ENCODE measurements around the gene TOMM40L. TPM values are rescaled to one million over a fixed set of nuclear protein-coding genes. Genes with fewer than 3 reads are reported as not detected.

TOMM40L gene
- total RNA-seq, 1 experiment from 2014 or later, result 6.7 TPM

DNA sequence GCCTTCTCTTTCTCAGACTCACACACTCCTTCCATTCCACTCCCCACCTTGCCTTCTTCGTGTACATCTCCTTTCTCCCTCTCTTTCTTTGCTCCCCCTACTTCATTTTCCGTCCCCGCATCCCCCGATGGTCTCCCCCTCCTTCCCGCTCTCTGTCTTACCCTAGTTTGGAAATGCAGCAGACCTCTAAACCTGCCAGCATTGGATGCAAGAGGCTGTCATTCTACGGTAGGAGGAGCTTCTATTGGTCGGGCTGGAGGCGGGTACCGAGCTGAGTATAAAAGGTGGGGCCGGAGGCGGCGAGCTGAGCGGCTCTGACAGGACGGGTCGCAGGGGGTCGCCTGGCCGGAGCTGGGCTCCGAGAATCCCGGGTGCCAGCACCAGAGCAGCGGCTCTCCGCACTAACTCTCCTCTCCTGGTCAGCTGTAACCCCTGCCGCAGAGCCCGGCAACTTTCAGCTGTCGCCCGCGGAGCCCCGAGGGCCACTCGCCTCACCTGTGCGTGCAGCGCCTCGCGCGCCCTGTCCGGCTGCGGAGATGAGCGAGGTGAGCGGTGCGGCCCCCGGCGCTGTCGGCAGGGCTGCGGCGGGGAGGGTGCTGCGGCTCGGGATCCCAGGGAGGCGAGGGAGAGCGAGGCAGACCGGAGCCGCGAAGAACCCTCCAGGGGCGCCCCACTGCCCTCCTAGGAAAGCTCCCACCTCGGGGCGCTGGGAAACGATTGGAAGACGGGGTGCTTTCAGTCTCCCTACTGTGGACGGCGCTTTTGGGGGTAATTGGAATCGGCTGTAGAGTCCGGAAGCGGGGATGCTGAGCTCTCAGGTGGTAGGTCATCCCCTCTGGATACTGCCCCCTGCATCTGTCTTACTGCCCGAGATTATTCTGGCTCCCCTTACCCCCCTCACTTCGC is 32.8 kb downstream of the TOMM40L start, which contains the start of gene PCP4L1:
PCP4L1 (plus strand) TSS at position 307 of the 906 bp plus-strand sequence; CDS start at position 537, 230 bp downstream.
- intact Hi-C loops (cut with micrococcal nuclease; ENCODE audit: unreplicated experiment), result no loop called here
- ChIA-PET POLR2A (ENCODE audit: unreplicated experiment) (no interaction called here), CTCF (no interaction called here)
- H3K27me3 ChIP-seq (ENCODE audit: insufficient read depth, low read depth), result peaks cover 19% of the 10 kb centered on the region
- H3K27ac ChIP-seq, result no peak within 1 kb of the TSS
- H2AFZ ChIP-seq, result no peak within 1 kb of the TSS; the same call in 1 of the 2 replicates
- no peaks in the 10 kb centered on the region for H3K36me3 ChIP-seq (ENCODE audit: low read depth)
- H3K9me2 ChIP-seq (ENCODE audit: insufficient read depth), result no peaks in the 10 kb centered on the region
- peak in 1 of 2 experiments; percentile 16 for DNase-seq
- no TSS peak for BruUV-seq (replicated peaks)
- H3K79me2 ChIP-seq (ENCODE audit: low read depth), result no peaks in the 10 kb centered on the region
- no peak for TF ChIP-seq EZH2 (IDR thresholded peaks at IDR 0.05; ENCODE audit: low read depth)
- TF ChIP-seq, protein P1, sequence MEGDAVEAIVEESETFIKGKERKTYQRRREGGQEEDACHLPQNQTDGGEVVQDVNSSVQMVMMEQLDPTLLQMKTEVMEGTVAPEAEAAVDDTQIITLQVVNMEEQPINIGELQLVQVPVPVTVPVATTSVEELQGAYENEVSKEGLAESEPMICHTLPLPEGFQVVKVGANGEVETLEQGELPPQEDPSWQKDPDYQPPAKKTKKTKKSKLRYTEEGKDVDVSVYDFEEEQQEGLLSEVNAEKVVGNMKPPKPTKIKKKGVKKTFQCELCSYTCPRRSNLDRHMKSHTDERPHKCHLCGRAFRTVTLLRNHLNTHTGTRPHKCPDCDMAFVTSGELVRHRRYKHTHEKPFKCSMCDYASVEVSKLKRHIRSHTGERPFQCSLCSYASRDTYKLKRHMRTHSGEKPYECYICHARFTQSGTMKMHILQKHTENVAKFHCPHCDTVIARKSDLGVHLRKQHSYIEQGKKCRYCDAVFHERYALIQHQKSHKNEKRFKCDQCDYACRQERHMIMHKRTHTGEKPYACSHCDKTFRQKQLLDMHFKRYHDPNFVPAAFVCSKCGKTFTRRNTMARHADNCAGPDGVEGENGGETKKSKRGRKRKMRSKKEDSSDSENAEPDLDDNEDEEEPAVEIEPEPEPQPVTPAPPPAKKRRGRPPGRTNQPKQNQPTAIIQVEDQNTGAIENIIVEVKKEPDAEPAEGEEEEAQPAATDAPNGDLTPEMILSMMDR (conservative IDR thresholded peaks at IDR 0.05), result no peak
- peak within 1 kb of the TSS; percentile 51 for H3K4me3 ChIP-seq
- H3F3A ChIP-seq (ENCODE audit: insufficient read depth, low read depth), result peaks cover 23% of the 10 kb centered on the region; the same call in 1 of the 2 replicates
- H4K20me1 ChIP-seq (ENCODE audit: insufficient read depth), result no peaks in the 10 kb centered on the region
- peaks cover 29% of the 10 kb centered on the region for H3K4me1 ChIP-seq (replicated peaks; ENCODE audit: insufficient read depth)
- H3K9me3 ChIP-seq (ENCODE audit: insufficient read depth, low read depth), result no peaks in the 10 kb centered on the region
- H3K4me2 ChIP-seq, result peak within 1 kb of the TSS; percentile 83

DNA sequence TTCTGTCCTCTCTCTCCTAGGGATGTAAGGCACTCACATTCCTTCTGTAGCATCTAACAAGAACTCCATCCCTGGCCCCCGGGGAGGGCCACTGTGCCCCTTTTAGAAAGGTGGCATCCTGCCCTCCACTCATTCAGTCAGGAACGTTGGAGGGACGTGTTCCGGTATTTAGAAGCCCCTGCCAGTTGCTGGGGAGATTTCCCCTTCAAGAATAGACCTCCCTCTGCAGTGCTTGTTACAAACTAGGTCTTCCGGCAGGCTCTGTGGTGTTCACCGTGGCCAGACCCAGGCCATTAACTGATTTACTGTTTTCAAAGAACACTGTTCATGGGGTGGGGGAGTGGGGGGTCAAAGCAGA is 33.5 kb downstream of the TOMM40L start:
- Histone ChIP-seq H3K27me3 (ENCODE audit: insufficient read depth, low read depth) (peaks cover 19% of the 10 kb centered on the region), H3K36me3 (ENCODE audit: low read depth) (no peaks in the 10 kb centered on the region), H3F3A (ENCODE audit: insufficient read depth, low read depth) (peaks cover 23% of the 10 kb centered on the region; the same call in 1 of the 2 replicates), H2AFZ (no peak overlapping the region), H3K4me1 (replicated peaks; ENCODE audit: insufficient read depth) (peaks cover 29% of the 10 kb centered on the region), H3K4me2 (peak overlapping the region; percentile 83; the same call in 1 of the 2 replicates), H3K27ac (no peak overlapping the region), H3K4me3 (no peak overlapping the region), H3K9me3 (ENCODE audit: insufficient read depth, low read depth) (no peaks in the 10 kb centered on the region), H3K9me2 (ENCODE audit: insufficient read depth) (no peaks in the 10 kb centered on the region), H3K79me2 (ENCODE audit: low read depth) (no peaks in the 10 kb centered on the region), H4K20me1 (ENCODE audit: insufficient read depth) (no peaks in the 10 kb centered on the region)
- intact Hi-C loops (cut with micrococcal nuclease; ENCODE audit: unreplicated experiment), result no loop called here
- ChIA-PET CTCF (no interaction called here), POLR2A (ENCODE audit: unreplicated experiment) (no interaction called here)
- BruUV-seq (replicated peaks), result no TSS peak
- DNase-seq, result no peak
- TF ChIP-seq, protein P1 (conservative IDR thresholded peaks at IDR 0.05), result no peak
- TF ChIP-seq EZH2 (IDR thresholded peaks at IDR 0.05; ENCODE audit: low read depth), result no peak

DNA sequence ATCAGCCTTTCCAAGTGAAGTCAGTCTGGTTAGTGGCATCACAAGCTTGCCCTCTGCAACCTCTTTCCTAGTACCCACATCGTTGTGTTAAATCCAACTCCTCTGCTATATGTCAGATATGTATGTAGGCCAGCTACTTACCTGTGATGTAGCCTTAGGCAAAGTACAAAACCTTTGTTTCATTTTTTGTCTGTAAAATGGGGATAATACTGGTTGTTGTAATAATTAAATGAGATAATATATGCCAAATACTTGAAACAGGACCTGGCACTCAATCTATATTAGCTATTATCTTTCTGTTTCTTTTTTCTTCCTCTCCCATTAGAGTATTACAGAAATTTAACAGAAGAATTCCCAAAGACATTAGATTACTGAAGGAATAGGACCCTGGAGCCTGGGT is 33.9 kb downstream of the TOMM40L start:
- Histone ChIP-seq H3K4me1 (replicated peaks; ENCODE audit: insufficient read depth) (peaks cover 29% of the 10 kb centered on the region), H3K27ac (no peak overlapping the region), H4K20me1 (ENCODE audit: insufficient read depth) (no peaks in the 10 kb centered on the region), H3K36me3 (ENCODE audit: low read depth) (no peaks in the 10 kb centered on the region), H2AFZ (no peak overlapping the region), H3K27me3 (ENCODE audit: insufficient read depth, low read depth) (peaks cover 19% of the 10 kb centered on the region), H3F3A (ENCODE audit: insufficient read depth, low read depth) (peaks cover 23% of the 10 kb centered on the region; the same call in 1 of the 2 replicates), H3K4me2 (no peak overlapping the region; the same call in 1 of the 2 replicates), H3K79me2 (ENCODE audit: low read depth) (no peaks in the 10 kb centered on the region), H3K4me3 (no peak overlapping the region), H3K9me3 (ENCODE audit: insufficient read depth, low read depth) (no peaks in the 10 kb centered on the region), H3K9me2 (ENCODE audit: insufficient read depth) (no peaks in the 10 kb centered on the region)
- intact Hi-C loops (cut with micrococcal nuclease; ENCODE audit: unreplicated experiment), result no loop called here
- no TSS peak for BruUV-seq (replicated peaks)
- POLR2A ChIA-PET (ENCODE audit: unreplicated experiment), result no interaction called here
- no peak for DNase-seq
- CTCF ChIA-PET, result no interaction called here
- no peak for TF ChIP-seq EZH2 (IDR thresholded peaks at IDR 0.05; ENCODE audit: low read depth)
- TF ChIP-seq, protein P1 (conservative IDR thresholded peaks at IDR 0.05), result no peak
